ENCODE results near the gene PTMA.

The PTMA gene

DNA sequence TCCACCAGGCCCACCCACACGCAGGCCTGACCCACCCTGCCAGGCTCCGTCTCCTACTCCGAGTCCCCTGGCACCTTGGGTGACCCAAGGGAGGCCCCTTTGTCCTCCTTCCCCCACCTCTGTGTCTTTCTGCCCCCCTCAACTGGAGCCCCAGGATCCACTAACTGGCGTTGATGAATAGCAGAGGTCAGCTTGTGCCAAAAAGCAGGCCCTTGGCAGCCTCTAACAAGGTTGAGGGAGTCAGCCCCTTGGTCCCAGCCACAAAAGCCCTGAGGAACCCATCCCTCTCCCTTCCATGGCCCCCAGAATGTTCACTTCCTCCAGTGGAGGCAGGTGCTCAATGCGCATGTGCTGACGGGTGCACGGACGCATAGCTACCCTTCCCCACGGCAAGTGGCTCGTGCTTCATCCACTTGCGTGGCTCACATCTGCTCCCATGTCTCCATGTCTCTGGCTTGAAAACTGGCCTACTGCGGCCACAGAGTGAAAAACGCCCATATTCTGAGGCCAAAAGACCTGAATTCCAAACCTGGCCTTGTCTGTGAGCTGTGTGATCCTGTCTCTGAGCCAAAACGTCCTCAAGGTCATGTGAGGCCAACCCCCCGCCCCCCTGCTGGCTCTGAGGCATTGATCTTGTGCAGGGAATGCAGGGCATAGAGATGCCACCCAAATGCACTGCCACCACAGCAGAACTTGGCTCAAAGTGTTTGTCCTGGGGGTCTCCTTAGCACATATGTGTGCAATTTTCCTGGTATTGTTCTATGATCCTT, 19.0 kb upstream of the PTMA start:
- TF ChIP-seq, protein P1, sequence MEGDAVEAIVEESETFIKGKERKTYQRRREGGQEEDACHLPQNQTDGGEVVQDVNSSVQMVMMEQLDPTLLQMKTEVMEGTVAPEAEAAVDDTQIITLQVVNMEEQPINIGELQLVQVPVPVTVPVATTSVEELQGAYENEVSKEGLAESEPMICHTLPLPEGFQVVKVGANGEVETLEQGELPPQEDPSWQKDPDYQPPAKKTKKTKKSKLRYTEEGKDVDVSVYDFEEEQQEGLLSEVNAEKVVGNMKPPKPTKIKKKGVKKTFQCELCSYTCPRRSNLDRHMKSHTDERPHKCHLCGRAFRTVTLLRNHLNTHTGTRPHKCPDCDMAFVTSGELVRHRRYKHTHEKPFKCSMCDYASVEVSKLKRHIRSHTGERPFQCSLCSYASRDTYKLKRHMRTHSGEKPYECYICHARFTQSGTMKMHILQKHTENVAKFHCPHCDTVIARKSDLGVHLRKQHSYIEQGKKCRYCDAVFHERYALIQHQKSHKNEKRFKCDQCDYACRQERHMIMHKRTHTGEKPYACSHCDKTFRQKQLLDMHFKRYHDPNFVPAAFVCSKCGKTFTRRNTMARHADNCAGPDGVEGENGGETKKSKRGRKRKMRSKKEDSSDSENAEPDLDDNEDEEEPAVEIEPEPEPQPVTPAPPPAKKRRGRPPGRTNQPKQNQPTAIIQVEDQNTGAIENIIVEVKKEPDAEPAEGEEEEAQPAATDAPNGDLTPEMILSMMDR (IDR thresholded peaks at IDR 0.05; ENCODE audit: low read depth, low read length, missing control alignments): no peak
- no peak overlapping the region for H3K4me3 ChIP-seq (ENCODE audit: low read depth, low read length)
- no peak for DNase-seq (ENCODE audit: low read depth)

DNA sequence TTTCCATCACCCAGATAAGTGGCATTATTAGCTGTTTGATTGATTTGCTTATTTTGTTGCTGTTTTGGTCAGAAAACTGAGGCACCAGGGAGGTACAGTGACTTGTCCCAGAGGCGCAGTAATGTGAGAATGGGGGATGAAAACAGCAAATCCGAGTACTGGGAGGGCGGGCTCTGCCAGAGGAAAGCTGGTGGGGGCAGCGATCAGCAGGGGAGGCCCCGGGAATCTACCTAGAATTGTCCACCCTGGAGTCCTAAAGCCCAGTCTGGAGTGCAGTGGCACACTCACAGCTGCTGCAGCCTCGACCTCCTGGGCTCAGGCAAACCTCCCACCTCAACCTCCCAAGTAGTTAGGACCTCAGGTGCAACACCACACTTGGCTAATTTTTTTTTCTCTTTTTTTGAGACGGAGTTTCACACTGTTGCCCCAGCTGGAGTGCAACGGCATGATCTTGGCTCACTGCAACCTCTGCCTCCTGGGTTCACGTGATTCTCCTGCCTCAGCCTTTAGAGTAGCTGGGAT, 17.0 kb upstream of the PTMA start:
- TF ChIP-seq, protein P1 (IDR thresholded peaks at IDR 0.05; ENCODE audit: low read depth, low read length, missing control alignments): no peak
- no peak overlapping the region for H3K4me3 ChIP-seq (ENCODE audit: low read depth, low read length)
- no peak for DNase-seq (ENCODE audit: low read depth)

DNA sequence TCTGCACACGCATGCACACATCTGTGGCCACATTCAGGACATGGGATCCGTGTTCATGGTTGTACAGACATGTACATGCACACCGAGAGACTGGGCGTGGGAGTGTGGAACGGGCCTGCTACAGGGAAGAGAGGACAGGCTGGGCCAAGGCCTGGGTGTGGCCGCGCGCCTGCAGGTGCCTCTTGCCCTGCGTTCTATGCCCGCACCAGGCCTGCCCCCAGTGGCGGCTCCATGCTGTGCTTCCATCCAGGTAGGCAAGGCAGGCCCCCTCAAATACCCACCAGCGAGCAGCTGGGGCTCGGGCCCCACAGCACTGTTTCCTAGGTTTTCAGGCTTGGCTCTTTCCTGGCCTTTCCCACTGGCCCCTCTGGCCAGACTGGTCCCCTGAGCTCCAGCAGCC, 15.5 kb upstream of the PTMA start:
- no peak overlapping the region for H3K4me3 ChIP-seq (ENCODE audit: low read depth, low read length)
- TF ChIP-seq, protein P1 (IDR thresholded peaks at IDR 0.05; ENCODE audit: low read depth, low read length, missing control alignments): peak; percentile 8
- DNase-seq (ENCODE audit: low read depth): no peak

DNA sequence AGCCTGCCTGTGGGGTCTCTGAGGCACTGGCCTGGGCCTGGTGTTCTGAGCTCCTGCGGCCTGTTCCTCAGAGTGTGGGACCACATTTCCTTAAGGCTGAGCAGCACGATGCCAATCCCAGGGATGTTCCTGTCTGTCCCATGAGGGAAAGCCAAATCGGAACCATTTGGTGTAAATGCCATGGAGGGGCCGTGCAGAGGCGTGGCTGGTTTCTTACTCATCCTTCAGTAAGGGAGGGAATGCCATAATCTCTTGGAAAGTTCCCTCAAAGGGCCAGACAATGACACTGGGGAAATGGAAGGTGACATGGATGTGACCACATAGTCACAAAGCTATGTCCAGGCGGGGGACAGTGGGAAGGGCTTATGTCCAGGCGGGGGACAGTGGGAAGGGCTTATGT, 14.4 kb upstream of the PTMA start:
- no peak overlapping the region for H3K4me3 ChIP-seq (ENCODE audit: low read depth, low read length)
- TF ChIP-seq, protein P1 (IDR thresholded peaks at IDR 0.05; ENCODE audit: low read depth, low read length, missing control alignments): no peak
- DNase-seq (ENCODE audit: low read depth): no peak

DNA sequence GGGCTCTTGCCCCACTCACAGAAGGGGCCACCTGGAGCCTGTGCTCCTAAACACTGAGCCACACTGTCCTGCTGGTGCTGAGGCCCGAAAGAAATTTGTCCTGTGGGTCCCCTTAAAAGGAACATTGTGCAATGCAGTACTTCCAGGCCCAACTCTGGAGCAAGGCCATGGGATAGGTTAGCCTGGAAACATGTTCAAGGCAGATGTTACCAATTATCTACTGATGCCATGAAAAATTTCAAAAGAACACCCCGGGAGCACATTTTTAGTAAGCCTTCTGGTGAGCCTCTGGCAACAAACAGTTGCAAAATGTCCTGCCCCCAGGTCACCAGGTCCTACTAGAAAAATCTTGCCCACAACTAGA, 12.3 kb upstream of the PTMA start:
- H3K4me3 ChIP-seq (ENCODE audit: low read depth, low read length): no peak overlapping the region
- TF ChIP-seq, protein P1 (IDR thresholded peaks at IDR 0.05; ENCODE audit: low read depth, low read length, missing control alignments): no peak

DNA sequence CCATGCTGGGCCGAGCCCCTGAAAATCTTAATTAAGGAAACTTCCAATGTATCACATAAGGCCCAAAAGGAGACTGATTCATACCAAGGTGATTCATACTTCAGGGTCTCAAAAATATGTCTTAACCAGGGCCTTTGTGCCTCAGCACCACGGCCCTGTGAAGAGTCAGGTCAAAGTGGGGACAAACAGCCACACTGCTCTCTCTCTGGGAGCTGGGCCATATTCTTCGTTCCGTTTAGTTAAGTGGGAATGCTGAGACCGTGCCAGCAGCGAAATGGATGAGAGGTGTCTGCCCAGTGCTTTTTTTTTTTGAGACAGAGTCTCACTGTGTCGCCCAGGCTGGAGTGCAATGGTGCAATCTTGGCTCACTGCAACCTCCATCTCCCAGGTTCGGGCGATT, 9.3 kb upstream of the PTMA start:
- no peak overlapping the region for H3K4me3 ChIP-seq (ENCODE audit: low read depth, low read length)
- TF ChIP-seq, protein P1 (IDR thresholded peaks at IDR 0.05; ENCODE audit: low read depth, low read length, missing control alignments): no peak
- no peak for DNase-seq (ENCODE audit: low read depth)

More for the DNA sequence above, 12.3 kb upstream of the PTMA start:
- DNase-seq (ENCODE audit: low read depth): no peak
